Measurements from ENCODE around the gene KRTAP21-3. TPM values are rescaled to one million over a fixed set of nuclear protein-coding genes. Genes with fewer than 3 reads are reported as not detected.
"Not testable (repeated sequence)": the region's sequence is repeated elsewhere in the genome, so short reads cannot be mapped to it uniquely, and the experiment has no call there.

The KRTAP21-3 gene, protein sequence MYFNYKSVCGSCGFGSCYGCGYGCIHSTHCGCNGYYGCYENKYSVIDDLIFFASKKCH
- total RNA-seq (not detected), polyA plus RNA-seq (not detected)
- long read RNA-seq, donor 1, result 0 reads
- long read RNA-seq, donor 2, result 0 reads
- long read RNA-seq, donor 3, result 0 reads
- long read RNA-seq, donor 4, result 0 reads

DNA sequence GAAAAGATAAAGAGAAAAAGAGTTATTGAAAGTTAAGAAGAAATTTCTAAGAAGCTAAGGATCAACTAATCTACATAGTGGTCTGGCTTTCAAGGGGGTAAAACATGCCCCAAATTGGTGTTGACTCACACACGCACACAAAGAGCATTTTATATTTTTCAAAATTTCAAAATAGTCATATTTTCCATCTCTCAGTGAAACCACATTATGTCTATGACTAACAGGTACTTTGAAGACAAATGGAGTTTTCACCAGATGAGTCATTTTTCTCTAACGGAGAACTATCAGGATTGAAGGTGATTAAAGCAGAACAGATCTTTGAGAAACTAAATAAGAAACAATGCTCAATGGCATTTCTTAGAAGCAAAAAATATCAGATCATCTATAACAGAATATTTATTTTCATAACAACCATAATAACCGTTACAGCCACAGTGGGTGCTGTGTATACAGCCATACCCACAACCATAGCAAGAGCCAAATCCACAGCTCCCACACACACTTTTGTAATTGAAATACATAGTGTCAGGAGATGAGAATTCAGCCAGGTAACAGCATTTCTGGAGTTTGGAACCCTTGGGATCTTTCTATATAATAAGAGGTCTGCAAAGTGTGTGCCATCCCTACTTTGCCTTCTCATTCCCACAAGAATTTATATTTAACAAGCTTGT is at the start of gene KRTAP21-3:
Gene KRTAP21-3, minus strand, starts transcription at position 539 of the 671 bp plus-strand sequence. Its CDS starts 18 bp downstream, at position 521.
- Histone ChIP-seq H3K4me3 (ENCODE audit: low read length) (no peak within 1 kb of the TSS), H3K9me3 (ENCODE audit: control insufficient read depth, low read length) (no peaks in the 10 kb centered on the region), H3K27me3 (ENCODE audit: control insufficient read depth, insufficient read depth) (no peaks in the 10 kb centered on the region), H3K27ac (ENCODE audit: low read length) (no peak within 1 kb of the TSS), H3K4me1 (ENCODE audit: control insufficient read depth, insufficient read depth, low read length) (no peaks in the 10 kb centered on the region)
- intact Hi-C loops (cut with DNase I), result no loop called here
- WGBS, result 74% methylated on average over 3 of the region's 3 CpGs
- DNase-seq (no peak), ATAC-seq (no peak)

GRCh38 chr21:30760776-30761175 is 42.2 kb upstream of the KRTAP21-3 start:
- no peak overlapping the region for H3K4me3 ChIP-seq (ENCODE audit: low read length)
- no peaks in the 10 kb centered on the region for H3K27me3 ChIP-seq (ENCODE audit: control insufficient read depth, insufficient read depth)
- H3K9me3 ChIP-seq (ENCODE audit: control insufficient read depth, low read length), result no peaks in the 10 kb centered on the region
- ATAC-seq (no peak), DNase-seq (no peak)
- intact Hi-C loops (cut with DNase I), result no loop called here
- H3K4me1 ChIP-seq (ENCODE audit: control insufficient read depth, insufficient read depth, low read length), result no peaks in the 10 kb centered on the region
- WGBS, result 78% methylated on average over 2 of the region's 2 CpGs
- no peak overlapping the region for H3K27ac ChIP-seq (ENCODE audit: low read length)

DNA sequence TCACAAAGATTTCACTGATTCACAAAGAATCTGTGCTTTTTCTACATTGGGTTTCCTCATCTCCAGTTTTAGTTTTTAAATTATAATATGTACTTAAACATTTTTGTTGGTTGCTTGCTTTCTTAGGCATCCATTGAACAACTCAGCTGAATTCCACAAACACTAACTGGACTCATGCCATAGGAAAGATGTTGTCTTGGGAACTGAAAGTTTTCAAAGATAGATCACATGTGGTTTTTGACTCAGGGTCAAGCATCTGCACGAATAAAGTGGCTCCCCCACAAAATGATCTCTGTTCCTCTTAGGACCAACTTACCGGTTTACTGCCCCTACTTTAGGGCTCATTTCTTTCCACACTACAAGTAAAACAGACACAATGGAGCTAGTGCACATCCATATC is 39.7 kb upstream of the KRTAP21-3 start:
- no peak for DNase-seq
- no peak for ATAC-seq
- Histone ChIP-seq H3K27ac (ENCODE audit: low read length) (no peak overlapping the region), H3K4me1 (ENCODE audit: control insufficient read depth, insufficient read depth, low read length) (no peaks in the 10 kb centered on the region), H3K4me3 (ENCODE audit: low read length) (no peak overlapping the region), H3K9me3 (ENCODE audit: control insufficient read depth, low read length) (no peaks in the 10 kb centered on the region), H3K27me3 (ENCODE audit: control insufficient read depth, insufficient read depth) (no peaks in the 10 kb centered on the region)
- 50% methylated on average over 2 of the region's 2 CpGs for WGBS
- intact Hi-C loops (cut with DNase I), result no loop called here

GRCh38 chr21:30755328-30755727 is 36.8 kb upstream of the KRTAP21-3 start, which contains the start of gene KRTAP21-1:
Gene KRTAP21-1, minus strand, starts transcription at chr21:30755428. Its CDS starts 50 bp downstream, at chr21:30755378.
- ATAC-seq; H3K4me1 ChIP-seq (ENCODE audit: control insufficient read depth, insufficient read depth, low read length); H3K27ac ChIP-seq (ENCODE audit: low read length); intact Hi-C loops (cut with DNase I); DNase-seq; H3K9me3 ChIP-seq (ENCODE audit: control insufficient read depth, low read length); H3K27me3 ChIP-seq (ENCODE audit: control insufficient read depth, insufficient read depth); H3K4me3 ChIP-seq (ENCODE audit: low read length): not testable (repeated sequence)
- WGBS, result 90% methylated on average over 2 of the region's 2 CpGs

GRCh38 chr21:30747159-30747558 is 28.6 kb upstream of the KRTAP21-3 start, which contains the start of gene KRTAP21-2:
Gene KRTAP21-2, minus strand, starts transcription at chr21:30747259. Its CDS starts 57 bp downstream, at chr21:30747202.
- H3K9me3 ChIP-seq (ENCODE audit: control insufficient read depth, low read length), result no peaks in the 10 kb centered on the region
- no peak within 1 kb of the TSS for H3K4me3 ChIP-seq (ENCODE audit: low read length)
- ATAC-seq (no peak), DNase-seq (no peak)
- intact Hi-C loops (cut with DNase I), result no loop called here
- no peaks in the 10 kb centered on the region for H3K4me1 ChIP-seq (ENCODE audit: control insufficient read depth, insufficient read depth, low read length)
- H3K27ac ChIP-seq (ENCODE audit: low read length), result no peak within 1 kb of the TSS
- no peaks in the 10 kb centered on the region for H3K27me3 ChIP-seq (ENCODE audit: control insufficient read depth, insufficient read depth)

DNA sequence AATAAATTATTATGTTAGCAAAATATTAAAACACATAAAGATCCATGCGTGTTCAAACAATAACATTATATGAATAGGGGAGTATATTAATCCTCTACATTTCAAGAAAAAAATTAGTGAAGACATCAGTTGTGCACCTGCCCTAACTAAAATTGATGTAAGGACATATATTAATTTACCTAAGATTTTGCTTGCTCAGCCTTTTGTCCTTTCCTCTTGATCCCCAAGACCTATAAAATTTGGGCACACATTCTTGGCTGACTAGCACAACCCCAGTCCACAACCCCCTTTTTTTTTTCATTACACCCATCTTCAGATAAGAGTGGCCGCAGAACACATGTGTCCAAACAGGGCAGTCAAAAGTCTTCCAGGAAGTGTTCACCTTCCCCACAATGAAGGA is 21.9 kb upstream of the KRTAP21-3 start:
- no peak for DNase-seq
- Histone ChIP-seq H3K27me3 (ENCODE audit: control insufficient read depth, insufficient read depth) (no peaks in the 10 kb centered on the region), H3K4me1 (ENCODE audit: control insufficient read depth, insufficient read depth, low read length) (no peaks in the 10 kb centered on the region), H3K27ac (ENCODE audit: low read length) (no peak overlapping the region), H3K9me3 (ENCODE audit: control insufficient read depth, low read length) (no peaks in the 10 kb centered on the region), H3K4me3 (ENCODE audit: low read length) (no peak overlapping the region)
- no peak for ATAC-seq
- 87% methylated on average over 2 of the region's 2 CpGs for WGBS
- intact Hi-C loops (cut with DNase I), result no loop called here

DNA sequence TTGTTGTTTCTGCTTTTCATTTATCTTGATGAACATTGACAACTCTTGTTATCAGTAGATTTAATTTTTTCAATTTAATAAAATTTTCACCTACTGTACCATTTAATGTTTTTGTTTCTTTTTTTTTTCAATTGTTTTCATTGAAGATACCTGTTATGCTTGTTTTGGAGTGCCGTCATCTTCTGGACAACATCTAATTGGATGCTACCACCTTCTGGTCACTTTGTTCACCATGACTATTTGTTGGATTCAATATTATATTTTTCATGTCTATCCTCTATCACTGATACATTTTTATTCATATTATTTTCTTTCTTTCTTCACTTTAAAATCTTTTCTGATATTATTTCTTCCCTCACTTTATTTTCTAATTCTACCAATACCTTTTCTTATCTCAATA is 14.4 kb upstream of the KRTAP21-3 start:
- 51% methylated on average over 1 of the region's 1 CpG for WGBS
- ATAC-seq, result no peak
- Histone ChIP-seq H3K4me1 (ENCODE audit: control insufficient read depth, insufficient read depth, low read length) (no peaks in the 10 kb centered on the region), H3K27ac (ENCODE audit: low read length) (no peak overlapping the region), H3K4me3 (ENCODE audit: low read length) (no peak overlapping the region), H3K9me3 (ENCODE audit: control insufficient read depth, low read length) (no peaks in the 10 kb centered on the region), H3K27me3 (ENCODE audit: control insufficient read depth, insufficient read depth) (no peaks in the 10 kb centered on the region)
- intact Hi-C loops (cut with DNase I), result loop anchor here in 3 of 4 donors (2.0 to 10.0 kb wide), 4 partner anchors 286 to 388 kb away; partner anchors contain the start of genes KRTAP15-1 (in 1 of the 3) and KRTAP23-1 (in 1 of the 3)
- DNase-seq, result no peak

DNA sequence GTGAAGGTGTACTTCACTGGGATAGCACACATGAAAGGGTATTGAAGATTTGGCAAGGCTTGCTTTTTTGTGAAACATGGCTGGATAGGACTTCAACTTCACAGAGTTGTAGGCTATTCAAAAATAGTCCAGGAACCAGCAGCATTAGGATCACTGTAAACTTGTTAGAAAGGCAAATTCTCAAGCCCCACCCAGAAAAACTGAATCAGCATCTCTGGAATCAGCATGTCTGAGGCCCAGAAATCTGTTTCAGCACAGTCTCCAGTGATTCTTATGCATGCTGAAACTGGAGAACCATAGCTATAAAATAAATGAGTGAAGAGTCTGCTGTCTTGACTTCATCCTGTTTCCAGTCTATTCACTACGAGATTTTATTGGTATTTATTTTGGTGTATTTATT is 8.1 kb upstream of the KRTAP21-3 start:
- no peak for DNase-seq
- Histone ChIP-seq H3K27ac (ENCODE audit: low read length) (no peak overlapping the region), H3K27me3 (ENCODE audit: control insufficient read depth, insufficient read depth) (no peaks in the 10 kb centered on the region), H3K9me3 (ENCODE audit: control insufficient read depth, low read length) (no peaks in the 10 kb centered on the region), H3K4me1 (ENCODE audit: control insufficient read depth, insufficient read depth, low read length) (no peaks in the 10 kb centered on the region), H3K4me3 (ENCODE audit: low read length) (no peak overlapping the region)
- intact Hi-C loops (cut with DNase I), result no loop called here
- ATAC-seq, result no peak
- 75% methylated on average over 1 of the region's 1 CpG for WGBS

DNA sequence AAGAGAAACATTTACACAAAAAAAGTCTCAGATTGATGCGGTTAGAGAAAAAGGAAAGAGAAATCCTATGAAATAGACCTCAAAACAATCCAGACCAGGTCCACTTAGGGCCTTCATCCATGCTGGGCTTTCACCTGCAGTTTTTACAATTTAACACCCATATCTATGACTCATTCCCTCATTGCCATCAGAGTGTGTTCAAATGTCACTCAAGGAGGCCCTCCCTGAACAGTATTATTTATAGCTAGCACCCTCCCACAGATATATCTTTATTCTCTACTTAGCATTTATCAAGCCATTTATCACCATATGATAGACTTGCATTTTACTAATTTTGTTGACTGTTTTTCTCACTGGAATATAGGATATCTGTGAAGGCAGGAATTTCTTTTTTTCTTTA is 824 bp upstream of the KRTAP21-3 start:
- H3K27me3 ChIP-seq (ENCODE audit: control insufficient read depth, insufficient read depth), result no peaks in the 10 kb centered on the region
- intact Hi-C loops (cut with DNase I), result no loop called here
- no peak overlapping the region for H3K4me3 ChIP-seq (ENCODE audit: low read length)
- 85% methylated on average over 1 of the region's 1 CpG for WGBS
- H3K27ac ChIP-seq (ENCODE audit: low read length), result no peak overlapping the region
- H3K9me3 ChIP-seq (ENCODE audit: control insufficient read depth, low read length), result no peaks in the 10 kb centered on the region
- no peak for DNase-seq
- H3K4me1 ChIP-seq (ENCODE audit: control insufficient read depth, insufficient read depth, low read length), result no peaks in the 10 kb centered on the region
- ATAC-seq, result no peak

GRCh38 chr21:30717105-30717504 is 1.5 kb downstream of the KRTAP21-3 start:
- 87% methylated on average over 2 of the region's 2 CpGs for WGBS
- DNase-seq, result no peak
- ATAC-seq, result no peak

DNA sequence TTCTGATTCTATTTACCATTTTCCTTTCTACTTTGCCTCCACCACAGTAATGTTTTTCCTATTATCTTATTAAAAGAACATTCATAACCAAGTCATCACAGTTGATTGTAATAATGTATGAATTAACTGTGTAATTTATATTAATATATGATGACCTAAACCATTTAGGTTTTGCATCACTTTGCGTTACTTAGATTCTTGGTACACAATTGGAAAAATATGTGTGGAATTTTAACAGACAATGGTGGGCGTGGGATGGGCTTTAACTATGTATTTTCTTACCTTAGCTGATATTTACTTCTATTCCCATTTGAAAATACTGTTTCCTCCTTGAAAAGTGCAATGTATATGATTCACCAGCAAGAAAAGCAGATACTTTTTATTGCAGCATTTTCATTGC is 3.6 kb downstream of the KRTAP21-3 start:
- Histone ChIP-seq H3K9me3 (ENCODE audit: control insufficient read depth, low read length) (no peaks in the 10 kb centered on the region), H3K27ac (ENCODE audit: low read length) (no peak overlapping the region), H3K4me1 (ENCODE audit: control insufficient read depth, insufficient read depth, low read length) (no peaks in the 10 kb centered on the region), H3K4me3 (ENCODE audit: low read length) (no peak overlapping the region), H3K27me3 (ENCODE audit: control insufficient read depth, insufficient read depth) (no peaks in the 10 kb centered on the region)
- 74% methylated on average over 2 of the region's 2 CpGs for WGBS
- ATAC-seq (no peak), DNase-seq (no peak)
- intact Hi-C loops (cut with DNase I), result no loop called here

More at GRCh38 chr21:30717105-30717504, 1.5 kb downstream of the KRTAP21-3 start:
- Histone ChIP-seq H3K4me1 (ENCODE audit: control insufficient read depth, insufficient read depth, low read length) (no peaks in the 10 kb centered on the region), H3K9me3 (ENCODE audit: control insufficient read depth, low read length) (no peaks in the 10 kb centered on the region), H3K27ac (ENCODE audit: low read length) (no peak overlapping the region), H3K4me3 (ENCODE audit: low read length) (no peak overlapping the region), H3K27me3 (ENCODE audit: control insufficient read depth, insufficient read depth) (no peaks in the 10 kb centered on the region)
- intact Hi-C loops (cut with DNase I), result no loop called here
